H1 (cell line): ENCODE results near the gene TGFB3. TPM values are rescaled to one million over a fixed set of nuclear protein-coding genes. Genes with fewer than 3 reads are reported as not detected.

Experiments
- CTCF ChIA-PET: fragments of 300-600 bp; sonication (Branson Sonifier 250); formaldehyde crosslinking; loops from one replicate; lab custom pipeline; 2021; ENCODE audit not compliant: partially characterized antibody; lab: Charles Lee
- POLR2A ChIA-PET: fragments of 300-600 bp; sonication (Branson Sonifier 250); formaldehyde crosslinking; loops from one replicate; lab custom pipeline; 2021; ENCODE audit warnings: inconsistent platforms; ENCODE audit not compliant: partially characterized antibody; lab: Charles Lee
- DNase-seq, 2 experiments: peaks; one replicate each; pipeline versions ENCODE4 v3.0.0 to v3.0.0-alpha.2; 2010 to 2022; ENCODE audit warnings: low spot score in 2 of 2, low read depth in 1 of 2, mixed read lengths in 1 of 2
- FAIRE-seq: peaks from 2 replicates; lab custom pipeline; 2011; peaks lifted over from hg19 to GRCh38; lab: Jason Lieb, UNC
- H2AFZ ChIP-seq: 2 replicates; pipeline ENCODE4 v1.8.1; 2012; ENCODE audit warnings: low read length, inconsistent platforms
- H2AK5ac ChIP-seq: 2 replicates; pipeline ENCODE4 v1.6.1; 2013; ENCODE audit warnings: low read depth, low read length
- H2BK120ac ChIP-seq: replicated peaks from 2 replicates; pipeline ENCODE3; 2013; ENCODE audit warnings: low read depth, low read length, inconsistent platforms
- H2BK12ac ChIP-seq: 2 replicates; pipeline ENCODE4 v1.6.1; 2013; ENCODE audit warnings: low read depth, low read length
- H2BK15ac ChIP-seq: 2 replicates; pipeline ENCODE4 v1.6.1; 2013; ENCODE audit warnings: low read length
- H2BK20ac ChIP-seq: 2 replicates; pipeline ENCODE4 v1.6.1; 2013; ENCODE audit warnings: low read length
- H2BK5ac ChIP-seq: 2 replicates; pipeline ENCODE4 v1.6.1; 2013; ENCODE audit warnings: low read depth, low read length
- H3K14ac ChIP-seq: 2 replicates; pipeline ENCODE4 v1.6.1; 2013; ENCODE audit warnings: inconsistent platforms; ENCODE audit not compliant: insufficient read length
- H3K18ac ChIP-seq: 2 replicates; pipeline ENCODE4 v1.6.1; 2013; ENCODE audit warnings: low read length; ENCODE audit errors: extremely low read depth
- H3K23ac ChIP-seq: 2 replicates; pipeline ENCODE4 v1.6.1; 2013; ENCODE audit warnings: inconsistent platforms; ENCODE audit not compliant: insufficient read length
- H3K23me2 ChIP-seq: 2 replicates; pipeline ENCODE4 v1.6.1; 2013; ENCODE audit warnings: low read depth, low read length
- H3K27ac ChIP-seq: 2 replicates; pipeline ENCODE4 v1.6.1; 2011; ENCODE audit warnings: low read depth, low read length, inconsistent platforms
- H3K27me3 ChIP-seq, 4 experiments: replicated peaks in 1 of 4; 1 replicate in 1 of 4; 2 replicates in 3 of 4; pipeline versions ENCODE4 v1.6.1 to v1.8.1; 2011 to 2013; ENCODE audit warnings: low read length in 3 of 4, mild to moderate bottlenecking in 3 of 4, inconsistent platforms in 2 of 4, mixed read lengths in 2 of 4, moderate library complexity in 1 of 4; ENCODE audit not compliant: control insufficient read depth in 3 of 4, insufficient read depth in 3 of 4; ENCODE audit errors: extremely low read depth in 1 of 4
- H3K36me3 ChIP-seq, 4 experiments: 2 replicates each; pipeline versions ENCODE4 v1.6.1 to v1.8.1; 2011 to 2013; ENCODE audit warnings: mild to moderate bottlenecking in 4 of 4, low read length in 3 of 4, moderate library complexity in 2 of 4, control low read depth in 1 of 4, inconsistent platforms in 1 of 4; ENCODE audit not compliant: insufficient read depth in 4 of 4, control insufficient read depth in 2 of 4
- H3K4ac ChIP-seq: replicated peaks from 2 replicates; pipeline ENCODE3; 2013; ENCODE audit warnings: low read length, low read depth, mixed read lengths, inconsistent platforms; ENCODE audit not compliant: insufficient read length
- H3K4me1 ChIP-seq, 4 experiments: replicated peaks in 1 of 4; 1 replicate in 1 of 4; 2 replicates in 3 of 4; pipeline versions ENCODE4 v1.6.1 to v1.8.1; 2011 to 2013; ENCODE audit warnings: low read length in 3 of 4, inconsistent platforms in 2 of 4, mixed read lengths in 1 of 4; ENCODE audit not compliant: insufficient read depth in 4 of 4, control insufficient read depth in 3 of 4
- H3K4me2 ChIP-seq, 2 experiments: 2 replicates each; pipeline versions ENCODE4 v1.6.1 to v1.8.1; 2011 to 2013; ENCODE audit warnings: low read depth in 2 of 2, low read length in 2 of 2, control low read depth in 1 of 2, inconsistent platforms in 1 of 2, mild to moderate bottlenecking in 1 of 2; ENCODE audit not compliant: insufficient read depth in 1 of 2
- H3K4me3 ChIP-seq, 4 experiments: fragments of 200-600, 300-600 bp in 1 of 4; sonication (generic), shearing (Covaris generic), sonication (Bioruptor Twin) in 1 of 4; 2 replicates each; pipeline versions ENCODE4 v1.5.1 to v1.8.1; 2011 to 2016; ENCODE audit warnings: low read length in 4 of 4, low read depth in 3 of 4, control low read depth in 2 of 4, inconsistent platforms in 2 of 4, mild to moderate bottlenecking in 2 of 4, mixed read lengths in 1 of 4, moderate library complexity in 1 of 4; ENCODE audit not compliant: insufficient read depth in 2 of 4; ENCODE audit errors: extremely low read depth in 1 of 4
- H3K56ac ChIP-seq: replicated peaks from 2 replicates; pipeline ENCODE3; 2013; ENCODE audit warnings: low read depth, mild to moderate bottlenecking, mixed read lengths, low read length, inconsistent platforms; ENCODE audit not compliant: insufficient read length
- H3K79me1 ChIP-seq: 2 replicates; pipeline ENCODE4 v1.6.1; 2013; ENCODE audit warnings: low read depth, low read length, control low read depth
- H3K79me2 ChIP-seq, 2 experiments: 2 replicates each; pipeline versions ENCODE4 v1.6.1 to v1.8.1; 2012 to 2013; ENCODE audit warnings: low read length in 2 of 2, mild to moderate bottlenecking in 2 of 2, inconsistent platforms in 1 of 2; ENCODE audit not compliant: insufficient read depth in 2 of 2, control insufficient read depth in 1 of 2
- H3K9ac ChIP-seq, 4 experiments: replicated peaks in 1 of 4; 1 replicate in 1 of 4; 2 replicates in 3 of 4; pipeline versions ENCODE4 v1.6.1 to v1.8.1; 2011 to 2013; ENCODE audit warnings: low read depth in 3 of 4, low read length in 3 of 4, control low read depth in 2 of 4, mild to moderate bottlenecking in 2 of 4, moderate library complexity in 2 of 4, inconsistent platforms in 1 of 4; ENCODE audit errors: extremely low read depth in 1 of 4
- H3K9me3 ChIP-seq, 2 experiments: 2 replicates each; pipeline versions ENCODE4 v1.6.1 to v1.8.1; 2012 to 2013; ENCODE audit warnings: mild to moderate bottlenecking in 2 of 2, moderate library complexity in 2 of 2, control low read depth in 1 of 2, inconsistent platforms in 1 of 2, low read depth in 1 of 2, low read length in 1 of 2, mixed read lengths in 1 of 2; ENCODE audit not compliant: insufficient read depth in 2 of 2
- H4K20me1 ChIP-seq, 2 experiments: replicated peaks in 1 of 2; 2 replicates each; pipeline versions ENCODE3 to v1.8.1; 2011 to 2013; ENCODE audit warnings: inconsistent platforms in 2 of 2, low read length in 2 of 2, mild to moderate bottlenecking in 1 of 2; ENCODE audit not compliant: insufficient read depth in 2 of 2, control insufficient read depth in 1 of 2
- H4K5ac ChIP-seq: 2 replicates; pipeline ENCODE4 v1.6.1; 2013; ENCODE audit warnings: low read length, low read depth, mixed read lengths, inconsistent platforms; ENCODE audit not compliant: insufficient read length
- H4K8ac ChIP-seq: 2 replicates; pipeline ENCODE4 v1.8.0; 2013; ENCODE audit warnings: mild to moderate bottlenecking, moderate library complexity, low read length, inconsistent platforms; ENCODE audit not compliant: insufficient read depth; ENCODE audit errors: extremely low read depth
- H4K91ac ChIP-seq: replicated peaks from 2 replicates; pipeline ENCODE3; 2013; ENCODE audit warnings: low read length, mixed read lengths, inconsistent platforms; ENCODE audit not compliant: insufficient read length
- BACH1 ChIP-seq: IDR thresholded peaks from 2 replicates; pipeline ENCODE4 v1.6.1; 2012; ENCODE audit warnings: low read length, improper control_type of control experiment
- CHD2 ChIP-seq: IDR thresholded peaks from 2 replicates; pipeline ENCODE4 v1.6.1; 2012; ENCODE audit warnings: low read length, improper control_type of control experiment
- E2F6 ChIP-seq: IDR thresholded peaks from 2 replicates; pipeline ENCODE4 v1.6.1; 2012; ENCODE audit warnings: inconsistent platforms
- JUN ChIP-seq: IDR thresholded peaks from 2 replicates; pipeline ENCODE4 v1.6.1; 2011; ENCODE audit warnings: low read depth, mild to moderate bottlenecking, improper control_type of control experiment, low read length
- JUND ChIP-seq: IDR thresholded peaks from 2 replicates; pipeline ENCODE4 v1.6.1; 2011; ENCODE audit warnings: mild to moderate bottlenecking, improper control_type of control experiment, low read length
- POU5F1 ChIP-seq: IDR thresholded peaks from 2 replicates; pipeline ENCODE4 v1.6.1; 2011; ENCODE audit warnings: low read depth, mild to moderate bottlenecking, low read length, moderate library complexity
- RNF2 ChIP-seq: fragments of 200-900, 300-1000 bp; sonication (generic); IDR thresholded peaks from 2 replicates; pipeline ENCODE4 v1.7.1; 2016; ENCODE audit warnings: borderline replicate concordance, low read depth, mild to moderate bottlenecking, antibody characterized with exemption, low read length; ENCODE audit not compliant: poor library complexity, severe bottlenecking; ENCODE audit errors: missing control alignments
- RXRA ChIP-seq: IDR thresholded peaks from 2 replicates; pipeline ENCODE4 v1.6.1; 2011; ENCODE audit warnings: low read depth, mild to moderate bottlenecking, low read length, moderate library complexity; ENCODE audit not compliant: insufficient read depth
- SIN3A ChIP-seq, 2 experiments: IDR thresholded peaks in 1 of 2; conservative IDR thresholded peaks in 1 of 2; 2 replicates each; pipeline ENCODE4 v1.6.1; 2011 to 2012; ENCODE audit warnings: low read length in 2 of 2, improper control_type of control experiment in 1 of 2, low read depth in 1 of 2, mild to moderate bottlenecking in 1 of 2
- TAF7 ChIP-seq: optimal IDR thresholded peaks from 2 replicates; pipeline ENCODE3; 2011; ENCODE audit warnings: low read depth, mild to moderate bottlenecking, inconsistent platforms, low read length, moderate library complexity, borderline replicate concordance
- TEAD4 ChIP-seq: IDR thresholded peaks from 2 replicates; pipeline ENCODE4 v1.6.1; 2012; ENCODE audit warnings: low read depth, low read length, inconsistent platforms, mixed read lengths
- WGBS, 2 experiments: shearing (Covaris generic) in 1 of 2; methylation state at CpG; one replicate each; pipeline versions ENCODE4 v1.1.6 to v1.1.7; 2013 to 2015; ENCODE audit warnings: low lambda C conversion rate in 2 of 2, mixed read lengths in 2 of 2, inconsistent platforms in 1 of 2, low coverage in 1 of 2, missing lambda C conversion rate in 1 of 2; ENCODE audit not compliant: insufficient replicate concordance in 2 of 2, insufficient coverage in 1 of 2, insufficient read length in 1 of 2; ENCODE audit errors: extremely low coverage in 1 of 2, missing lambda C conversion rate in 1 of 2; 5-methylcytosine and 5-hydroxymethylcytosine counted together
- polyA plus RNA-seq, 7 experiments: library from polyadenylated mRNA; depleted of rRNA in 3 of 7; stranded (reverse) in 5 of 7; unstranded in 2 of 7; fragments of >200 nt in 5 of 7; fragments of 200-250 nt in 2 of 7; gene quantifications; 1 replicate in 5 of 7; 2 replicates in 1 of 7; 4 replicates in 1 of 7; pipeline versions ENCODE4 v1.2.1 to v1.2.3, GENCODE V29; 2011 to 2013; ENCODE audit warnings: missing spikeins in 2 of 7, mixed read lengths in 2 of 7
- total RNA-seq: library from RNA; stranded (reverse); fragmentation: NEBNext Ultra II Directional; extraction: Animal tissue kit (Norgen Biotek cat#: 25700); gene quantifications from 2 replicates; pipeline ENCODE4 v1.2.1, GENCODE V29; 2021

The TGFB3 gene
- total and polyA plus RNA-seq, 2 of the 8 experiments (the other 6 are each of a cell fraction or from before 2014, with no cell fraction given) = 0.65 to 0.86 TPM

DNA sequence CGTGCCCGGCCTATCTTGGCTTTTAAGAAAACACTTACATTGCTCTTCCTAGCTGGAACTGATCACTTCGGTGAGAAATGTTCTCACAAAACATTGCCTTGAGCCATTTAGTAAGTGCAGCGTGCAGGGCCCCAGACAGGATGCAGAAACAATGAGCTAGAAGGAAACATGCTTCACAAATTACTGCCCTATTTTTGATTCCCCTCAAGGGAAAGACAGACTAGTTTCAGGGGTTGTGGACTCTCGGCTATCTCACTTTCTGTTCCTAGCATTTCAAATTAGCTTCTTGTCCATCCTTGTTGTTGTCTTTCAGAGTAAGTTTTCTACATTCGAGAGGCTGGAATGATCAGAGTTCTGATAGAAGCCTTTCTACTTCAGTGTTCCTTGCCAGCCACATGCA, 21.6 kb downstream of the TGFB3 start:
- no peak for DNase-seq
- CTCF ChIA-PET = interaction anchor here (1.3 to 1.8 kb wide), 3 partner anchors 17 to 53 kb away, joined by 4 to 7 read pairs (median 6); no protein-coding TSS in a partner anchor
- WGBS, 2 experiments = 95% methylated on average over 6 of the region's 6 CpGs; no CpG with 5 or more reads in 1 of the 2 experiments

More for the DNA sequence above, 21.6 kb downstream of the TGFB3 start:
- Histone ChIP-seq H3K4me1 (peaks cover 0 to 2% (median 1%) of the 10 kb centered on the region in 4 experiments; a peak in 3 of 7 replicates), H2BK5ac (no peak overlapping the region), H2BK12ac (no peak overlapping the region), H2BK15ac (no peak overlapping the region), H3K14ac (no peak overlapping the region)
- no peak for TF ChIP-seq RXRA
- no peak for TF ChIP-seq TAF7
- TF ChIP-seq RNF2 = no peak
- TF ChIP-seq E2F6 = no peak
- TF ChIP-seq JUND = no peak
- no peak for TF ChIP-seq JUN
- no peak for TF ChIP-seq CHD2
- TF ChIP-seq TEAD4 = no peak
- no peak for TF ChIP-seq SIN3A (conservative IDR thresholded peaks at IDR 0.05 in 1 of 2, IDR thresholded peaks at IDR 0.05 in 1 of 2; ENCODE audit: low read depth in 1 of 2, low read length in 2 of 2)
- TF ChIP-seq BACH1 = no peak
- TF ChIP-seq POU5F1 = no peak
- TF ChIP-seq, all 59 proteins: peak for 0
- no peak overlapping the region for H3K18ac ChIP-seq
- H3K79me1 ChIP-seq = no peaks in the 10 kb centered on the region
- no peak overlapping the region for H4K8ac ChIP-seq
- H2BK20ac ChIP-seq = no peak overlapping the region
- H3K4me3 ChIP-seq = no peak overlapping the region
- no peak overlapping the region for H3K4me2 ChIP-seq
- no peak overlapping the region for H3K4ac ChIP-seq
- H3K9me3 ChIP-seq = no peaks in the 10 kb centered on the region
- no peaks in the 10 kb centered on the region for H3K79me2 ChIP-seq
- H3K9ac ChIP-seq = no peak overlapping the region
- no peaks in the 10 kb centered on the region for H4K20me1 ChIP-seq
- H3K27me3 ChIP-seq = no peaks in the 10 kb centered on the region
- H3K23me2 ChIP-seq = no peaks in the 10 kb centered on the region
- H3K23ac ChIP-seq = no peak overlapping the region
- H2AFZ ChIP-seq = no peak overlapping the region
- no peak overlapping the region for H3K27ac ChIP-seq
- POLR2A ChIA-PET = interaction anchor here (1.2 kb wide), 1 partner anchor 16 kb away, joined by 4 read pairs; no protein-coding TSS in a partner anchor
- H4K91ac ChIP-seq = no peak overlapping the region
- FAIRE-seq = no peak
- H2BK120ac ChIP-seq = no peak overlapping the region
- H2AK5ac ChIP-seq = no peak overlapping the region
- no peak overlapping the region for H4K5ac ChIP-seq
- H3K56ac ChIP-seq = no peak overlapping the region
- H3K36me3 ChIP-seq = no peaks in the 10 kb centered on the region
